AML-193 (cell line): ENCODE results near the gene NPIPB8.
"Not testable (repeated sequence)": the region's sequence is repeated elsewhere in the genome, so short reads cannot be mapped to it uniquely, and the experiment has no call there.

Experiments used
- DNase-seq, 2 experiments: peaks; one replicate each; lab custom pipeline; 2025; lab: John Stamatoyannopoulos, UW

NPIPB8 gene

GRCh38 chr16:28637765-28638164, at the start of gene NPIPB8:
TSS of gene NPIPB8 (plus strand) at chr16:28638065. CDS start at chr16:28638361, 296 bp downstream.
- not testable (repeated sequence) for DNase-seq

DNA sequence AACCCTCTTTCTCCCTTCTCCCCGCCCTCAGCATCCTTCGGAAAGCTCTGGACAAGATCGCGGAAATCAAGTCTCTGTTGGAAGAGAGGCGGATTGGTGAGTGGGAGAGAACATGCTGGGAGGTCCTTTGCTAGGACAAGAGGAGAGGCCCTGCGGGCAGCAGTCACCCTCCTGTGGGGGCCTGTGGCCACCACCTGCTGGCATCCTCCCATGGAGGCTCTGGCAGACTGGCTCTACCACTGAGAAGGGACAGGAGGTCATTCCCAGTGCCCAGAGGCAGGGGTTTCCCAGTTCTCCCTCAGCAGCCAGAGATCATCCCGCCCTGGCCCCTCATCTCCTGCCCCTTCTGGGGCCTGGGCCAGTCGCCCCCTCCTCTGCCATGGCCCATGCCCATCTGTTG, 48.8 kb upstream of the NPIPB8 start:
- no peak for DNase-seq

GRCh38 chr16:28589930-28590329, 47.9 kb upstream of the NPIPB8 start:
- no peak for DNase-seq

DNA sequence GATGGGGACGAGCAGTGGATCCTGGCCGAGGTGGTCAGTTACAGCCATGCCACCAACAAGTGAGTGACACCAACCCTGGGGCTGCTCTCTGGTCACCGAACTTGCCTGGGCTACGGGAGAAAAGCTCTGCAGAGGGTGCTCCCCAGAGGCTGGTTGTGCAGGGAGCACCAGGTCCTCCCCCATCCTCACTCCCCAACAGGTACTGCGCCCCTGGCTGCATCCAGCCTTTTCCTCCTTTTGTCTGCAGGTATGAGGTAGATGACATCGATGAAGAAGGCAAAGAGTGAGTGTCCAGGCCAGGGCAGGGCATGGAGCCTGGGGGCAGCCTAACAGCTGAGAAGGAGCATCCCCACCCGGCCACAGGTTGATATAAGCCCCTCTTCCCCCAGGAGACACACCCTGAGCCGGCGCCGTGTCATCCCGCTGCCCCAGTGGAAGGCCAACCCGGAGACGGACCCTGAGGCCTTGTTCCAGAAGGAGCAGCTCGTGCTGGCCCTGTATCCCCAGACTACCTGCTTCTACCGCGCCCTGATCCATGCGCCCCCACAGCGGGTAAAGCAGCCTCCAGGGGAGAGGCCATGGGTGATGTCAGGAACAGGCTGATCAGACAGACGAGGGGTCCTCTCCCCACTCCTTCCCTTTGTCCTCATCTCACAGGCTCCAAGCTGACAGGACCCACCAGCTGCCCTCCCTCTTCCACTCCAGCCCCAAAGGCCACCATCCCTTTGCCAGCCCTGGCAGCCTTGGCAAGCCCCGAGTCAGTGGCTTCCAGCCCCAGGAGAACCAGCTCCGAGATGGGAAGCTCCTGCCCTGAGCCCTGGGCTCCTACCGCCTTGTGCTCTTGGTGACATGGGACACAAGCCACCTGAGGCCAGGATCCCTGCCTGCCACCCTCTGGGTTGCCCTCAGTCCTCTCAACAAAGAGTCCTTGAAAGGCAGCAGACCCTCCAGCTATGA, 47.2 kb upstream of the NPIPB8 start:
- DNase-seq: no peak

DNA sequence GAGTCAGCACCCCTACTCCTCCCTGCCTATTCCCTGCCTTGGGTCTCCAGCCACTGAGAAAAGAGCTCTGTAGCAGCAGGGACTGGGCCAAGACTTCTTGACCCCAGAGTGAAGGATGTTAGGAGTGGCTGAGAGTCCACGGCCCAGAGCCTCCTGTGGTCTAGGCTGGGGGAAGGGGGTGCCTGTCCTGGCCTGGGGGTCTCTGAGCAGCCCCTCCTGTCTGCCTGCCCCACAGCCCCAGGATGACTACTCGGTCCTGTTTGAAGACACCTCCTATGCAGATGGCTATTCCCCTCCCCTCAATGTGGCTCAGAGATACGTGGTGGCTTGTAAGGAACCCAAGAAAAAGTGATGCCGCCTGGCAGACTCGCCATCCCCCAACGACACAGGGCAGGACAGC, 46.5 kb upstream of the NPIPB8 start:
- DNase-seq: no peak

DNA sequence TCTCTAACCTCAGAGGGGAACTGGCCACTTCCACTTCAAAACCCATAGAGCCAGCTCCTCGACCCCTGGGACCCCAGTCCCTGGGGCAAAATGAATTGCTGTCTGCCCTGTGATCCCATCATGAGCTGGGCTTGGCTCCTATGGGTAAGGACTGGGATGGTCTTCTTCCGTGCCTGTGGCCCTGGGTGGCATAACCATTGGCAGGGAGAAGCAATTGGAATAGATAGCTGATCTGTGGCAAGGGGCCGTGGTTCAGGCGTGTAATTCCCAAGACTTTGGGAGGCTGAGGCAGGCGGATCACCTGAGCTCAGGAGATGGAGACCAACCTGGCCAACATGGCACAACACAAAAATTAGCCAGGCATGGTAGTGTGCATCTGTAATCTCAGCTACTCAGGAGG, 45.4 kb upstream of the NPIPB8 start:
- DNase-seq: no peak

DNA sequence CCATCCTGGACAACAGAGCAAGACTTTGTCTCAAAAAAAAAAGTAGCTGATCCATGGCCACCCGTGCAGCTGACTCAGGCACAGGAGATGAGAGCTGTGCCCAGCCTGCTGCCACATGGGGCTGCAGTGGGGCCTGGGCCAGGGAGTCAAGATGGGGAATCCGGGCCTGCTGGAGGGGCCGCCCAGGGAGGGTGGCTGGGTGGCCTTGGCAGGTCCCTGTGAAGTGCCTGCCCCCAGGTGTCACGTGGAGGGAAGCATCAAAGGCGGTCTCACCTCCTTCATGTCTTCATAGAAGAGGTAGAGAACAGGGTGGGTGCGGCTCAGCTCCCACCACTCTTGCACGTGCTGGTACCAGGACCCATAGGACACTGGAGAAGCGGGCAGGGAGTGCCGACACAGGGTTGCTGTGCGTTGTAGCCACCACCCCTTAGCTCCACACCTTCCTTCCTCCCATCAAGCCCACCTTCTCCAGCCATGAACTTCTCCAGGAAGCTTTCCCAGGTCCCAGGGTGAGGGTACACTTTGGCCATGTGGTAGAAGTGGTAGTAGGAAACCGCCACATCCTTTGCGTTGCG, 44.8 kb upstream of the NPIPB8 start:
- DNase-seq: no peak

GRCh38 chr16:28595451-28595850, 42.4 kb upstream of the NPIPB8 start:
- not testable (repeated sequence) for DNase-seq

DNA sequence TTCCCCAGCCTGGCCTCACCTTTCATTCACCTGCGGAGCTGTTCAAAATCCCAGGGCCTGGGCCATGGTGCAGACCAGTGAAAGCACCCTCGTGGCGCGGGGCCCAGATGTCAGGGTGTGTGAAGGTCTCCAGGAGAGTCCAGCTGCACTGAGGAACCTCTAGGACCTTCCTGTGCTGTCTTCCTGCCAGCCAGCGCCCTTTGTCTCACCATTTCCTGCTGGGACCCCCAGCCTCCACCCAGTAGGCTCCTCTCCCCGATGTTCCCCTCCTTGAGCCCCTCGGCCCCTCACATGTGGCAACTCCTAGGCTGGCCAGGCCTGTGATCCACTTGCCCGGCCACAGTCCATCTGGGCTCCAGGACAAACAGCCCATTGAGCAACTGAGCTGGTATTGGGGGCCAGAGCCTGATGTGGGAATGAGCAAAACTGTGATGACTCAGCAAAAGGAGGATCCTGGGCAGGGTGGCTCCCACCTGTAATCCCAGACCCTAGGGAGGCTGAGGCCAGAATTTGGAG, 41.7 kb upstream of the NPIPB8 start:
- no peak for DNase-seq

- DNase-seq: no peak
Measured at GRCh38 chr16:28596840-28597691, 40.8 kb upstream of the NPIPB8 start, which contains the start of gene SULT1A2. TSS of gene SULT1A2 (minus strand) at chr16:28597050. CDS start at chr16:28595930, 1,120 bp downstream.

DNA sequence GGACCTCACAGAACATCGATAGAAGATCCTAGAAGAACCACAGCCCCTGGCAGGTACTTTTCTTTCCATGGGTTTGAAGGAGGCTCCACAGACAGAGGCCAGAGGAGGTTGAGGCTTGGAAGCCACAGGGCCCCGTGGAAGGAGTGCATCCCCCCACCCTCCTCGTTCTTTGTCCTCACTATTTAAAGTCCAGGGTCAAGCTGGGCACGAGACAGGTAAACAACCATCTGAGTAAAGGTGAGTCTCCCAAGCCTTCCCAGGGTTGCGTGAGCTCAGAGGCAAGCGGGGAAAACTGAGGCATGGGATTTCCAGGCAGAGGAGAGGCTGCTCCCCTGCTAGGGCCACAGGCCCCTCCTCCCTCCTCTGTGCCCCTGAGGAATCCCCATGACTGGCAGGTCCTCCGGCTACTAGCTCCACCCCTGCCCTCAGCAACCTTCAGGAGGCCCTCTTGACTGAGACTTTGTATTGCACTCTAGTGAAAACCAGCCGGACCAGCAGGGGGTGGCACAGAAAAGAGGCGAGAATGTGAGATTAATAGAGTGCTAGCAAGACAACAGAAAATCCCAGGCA, 40.1 kb upstream of the NPIPB8 start:
- no peak for DNase-seq

DNA sequence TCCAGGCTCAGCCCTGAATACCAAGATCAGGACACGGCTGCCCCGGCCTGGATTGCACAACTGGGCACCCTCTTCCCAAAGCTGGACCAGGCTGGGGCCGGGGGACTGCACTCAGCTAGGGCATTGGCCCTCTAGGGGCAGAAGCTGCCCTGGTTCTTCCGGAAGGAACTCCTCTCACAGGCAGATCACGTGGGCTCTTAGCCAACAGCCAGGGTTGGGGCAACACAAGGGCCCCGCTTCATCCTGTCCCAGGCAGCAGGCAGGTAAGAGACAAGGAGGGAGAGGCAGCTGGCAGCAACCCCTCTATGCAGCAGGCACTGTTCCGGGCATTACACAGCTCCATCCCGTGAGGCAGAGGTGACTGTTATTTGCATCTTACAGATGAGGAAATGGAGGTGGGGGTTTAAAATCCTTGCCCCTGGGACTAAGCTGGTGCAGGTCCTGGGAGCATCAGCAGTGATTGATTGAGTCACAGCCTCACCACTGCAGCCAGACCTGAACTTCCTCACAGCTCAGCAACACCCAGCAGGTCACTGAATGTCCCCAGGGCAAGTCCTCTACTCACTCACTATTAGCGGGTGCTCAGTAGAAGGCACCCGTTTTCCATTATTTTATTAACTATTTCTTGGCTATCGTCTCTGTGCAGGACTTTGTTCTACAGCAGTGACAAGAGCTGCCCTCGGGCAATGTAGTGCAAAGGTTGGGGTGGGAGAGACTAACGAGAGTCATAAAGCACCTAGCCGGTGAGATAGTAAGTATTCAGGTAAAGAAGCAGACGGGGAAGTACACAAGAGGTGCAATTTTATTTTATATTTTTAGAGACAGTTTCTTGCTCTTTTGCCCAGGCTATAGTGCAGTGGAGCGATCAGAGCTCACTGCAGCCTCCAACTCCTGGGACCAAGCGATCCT, 38.2 kb upstream of the NPIPB8 start:
- DNase-seq: not testable (repeated sequence)

DNA sequence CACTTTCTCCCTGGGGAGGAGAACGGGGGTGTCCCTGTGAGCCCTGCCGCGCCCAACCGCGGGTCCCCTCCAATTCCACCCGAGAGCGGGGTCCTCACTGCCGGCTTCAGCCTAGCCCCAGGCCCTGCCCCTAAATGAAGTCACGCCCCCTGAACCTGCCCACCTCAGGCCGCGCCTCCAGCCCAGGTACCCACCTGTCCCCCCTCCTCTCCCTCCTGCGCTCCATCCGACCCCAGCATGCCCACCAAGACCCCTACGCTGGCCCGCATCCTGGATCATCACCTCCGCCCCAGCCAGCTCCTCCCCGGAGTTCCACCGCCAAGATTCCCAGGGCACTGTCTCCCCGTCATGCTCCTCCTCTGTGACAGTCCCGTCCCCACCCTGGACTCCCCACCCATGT, 36.9 kb upstream of the NPIPB8 start:
- DNase-seq: not testable (repeated sequence)

DNA sequence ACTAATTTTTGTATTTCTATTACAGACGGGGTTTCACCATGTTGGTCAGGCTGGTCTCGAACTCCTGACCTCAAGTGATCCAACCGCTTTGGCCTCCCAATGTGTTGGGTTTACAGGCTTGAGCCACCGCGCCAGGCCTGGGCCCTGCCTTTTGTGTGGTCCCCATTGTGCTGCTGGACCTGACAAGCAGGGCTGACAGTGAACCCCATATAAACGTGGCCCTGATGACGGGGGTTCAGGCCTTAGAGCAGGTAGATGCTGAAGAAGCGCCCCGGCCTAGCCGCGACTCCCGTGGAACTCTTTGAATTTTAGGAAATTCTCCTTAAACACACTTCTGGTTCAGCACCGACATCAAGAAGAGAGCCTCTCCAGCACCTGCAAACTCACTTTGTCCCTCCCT, 36.3 kb upstream of the NPIPB8 start:
- not testable (repeated sequence) for DNase-seq

GRCh38 chr16:28602062-28602461, 35.8 kb upstream of the NPIPB8 start:
- not testable (repeated sequence) for DNase-seq

- no peak for DNase-seq
Measured at GRCh38 chr16:28602529-28602928, 35.3 kb upstream of the NPIPB8 start.

DNA sequence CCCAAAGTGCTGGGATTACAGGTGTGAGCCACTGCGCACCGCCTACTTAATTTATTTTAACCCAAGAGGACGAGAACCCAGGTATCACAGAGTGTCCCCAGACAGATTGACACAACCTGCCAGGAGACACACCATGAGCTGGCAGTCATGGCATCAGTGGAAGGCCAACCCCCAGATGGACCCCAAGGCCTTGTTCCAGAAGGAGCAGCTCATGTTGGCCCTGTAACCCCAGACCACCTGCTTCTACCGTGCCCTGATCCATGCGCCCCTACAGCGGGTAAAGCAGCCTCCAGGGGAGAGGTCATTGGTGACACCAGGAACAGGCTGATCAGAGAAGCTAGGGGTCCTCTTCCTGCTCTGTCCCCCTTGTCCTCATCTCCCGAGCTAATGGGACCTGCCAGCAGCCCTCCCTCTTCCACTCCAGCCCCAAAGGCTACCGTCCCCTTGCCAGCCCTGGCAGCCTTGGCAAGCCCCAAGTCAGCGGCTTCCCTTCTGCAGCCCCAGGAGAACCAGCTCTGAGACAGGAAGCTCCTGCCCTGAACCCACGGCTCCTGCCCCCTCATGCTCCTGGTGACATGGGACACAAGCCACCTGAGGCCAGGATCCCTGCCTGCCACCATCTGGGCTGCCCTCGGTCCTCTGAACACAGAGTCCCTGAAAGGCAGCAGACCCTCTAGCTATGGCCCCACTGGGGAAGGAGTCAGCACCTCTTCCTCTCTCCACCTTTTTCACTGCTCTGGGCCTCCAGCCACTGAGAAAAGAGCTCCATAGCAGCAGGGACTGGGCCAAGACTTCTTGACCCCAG, 34.3 kb upstream of the NPIPB8 start:
- no peak for DNase-seq

DNA sequence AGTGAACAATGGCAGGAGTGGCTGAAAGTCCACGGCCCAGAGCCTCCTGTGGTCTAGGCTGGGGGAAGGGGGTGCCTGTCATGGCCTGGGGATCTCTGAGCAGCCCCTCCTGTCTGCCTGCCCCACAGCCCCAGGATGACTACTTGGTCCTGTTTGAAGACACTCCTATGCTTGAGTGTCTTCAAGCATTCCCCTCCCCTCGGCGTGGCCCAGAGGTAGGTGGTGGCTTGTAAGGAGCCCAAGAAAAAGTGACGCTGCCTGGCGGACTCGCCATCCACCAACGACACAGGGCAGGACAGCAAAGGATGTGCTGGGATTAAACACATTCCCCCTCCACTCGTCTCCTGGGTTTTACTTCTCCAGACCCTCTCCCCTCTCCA, 33.7 kb upstream of the NPIPB8 start:
- no peak for DNase-seq

- DNase-seq: no peak
Measured at GRCh38 chr16:28606291-28607115, 31.4 kb upstream of the NPIPB8 start.
